ENCODE data around the gene DLX5.

DLX5 gene

DNA sequence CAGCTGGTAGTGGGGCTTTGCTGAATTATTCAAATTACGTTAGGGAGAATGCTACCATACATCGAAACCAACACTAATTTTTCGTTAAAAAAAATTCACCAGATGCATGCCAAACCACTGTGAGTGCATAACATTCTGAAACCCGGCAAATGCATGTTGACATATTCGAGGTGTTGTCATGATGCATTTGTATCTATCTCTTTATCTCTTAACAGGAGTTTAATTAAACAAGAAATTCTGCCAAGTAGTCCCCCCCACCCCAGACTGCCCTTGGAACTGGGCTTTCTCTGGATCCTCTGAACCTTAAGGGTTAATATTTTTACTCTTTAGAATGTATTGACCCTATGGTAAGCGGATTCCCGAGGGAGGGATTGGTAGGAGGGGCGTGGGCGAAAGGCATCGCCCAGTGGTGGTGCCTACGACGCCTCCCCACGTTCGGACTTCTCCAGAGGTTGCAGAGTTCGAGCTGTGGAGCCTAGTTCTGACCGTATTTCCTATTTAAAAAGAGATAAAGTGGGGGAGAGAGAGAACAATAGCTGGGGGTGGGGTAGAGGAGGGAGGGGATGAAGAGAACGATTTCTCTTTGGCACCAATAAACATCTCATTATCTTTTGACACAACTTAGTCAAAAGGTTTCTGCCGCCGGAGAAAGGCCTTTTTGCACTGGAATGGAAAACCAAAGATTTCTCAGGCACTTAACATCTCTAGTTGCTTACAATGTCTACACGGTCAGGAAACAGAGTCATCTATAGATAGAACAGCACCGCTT is 12.1 kb downstream of the DLX5 start:
- Histone ChIP-seq H3K9ac (ENCODE audit: low read length in 5 of 5) (no peak overlapping the region), H3K36me3 (ENCODE audit: control insufficient read depth in 5 of 5, insufficient read depth in 5 of 5, low read length in 5 of 5) (no peaks in the 10 kb centered on the region), H3K27ac (ENCODE audit: low read depth, low read length) (no peak overlapping the region), H3K4me3 (ENCODE audit: low read depth in 1 of 5, low read length in 5 of 5) (no peak overlapping the region), H3K27me3 (ENCODE audit: control insufficient read depth in 5 of 5, insufficient read depth in 4 of 5, low read length in 5 of 5) (peaks cover 59 to 100% (median 86%) of the 10 kb centered on the region in 5 donors), H3K9me3 (ENCODE audit: control insufficient read depth in 5 of 5, low read length in 5 of 5) (no peaks in the 10 kb centered on the region), H3K4me1 (ENCODE audit: control insufficient read depth in 5 of 5, insufficient read depth in 5 of 5, low read length in 5 of 5) (peaks cover 0 to 15% (median 14%) of the 10 kb centered on the region in 5 donors)

DNA sequence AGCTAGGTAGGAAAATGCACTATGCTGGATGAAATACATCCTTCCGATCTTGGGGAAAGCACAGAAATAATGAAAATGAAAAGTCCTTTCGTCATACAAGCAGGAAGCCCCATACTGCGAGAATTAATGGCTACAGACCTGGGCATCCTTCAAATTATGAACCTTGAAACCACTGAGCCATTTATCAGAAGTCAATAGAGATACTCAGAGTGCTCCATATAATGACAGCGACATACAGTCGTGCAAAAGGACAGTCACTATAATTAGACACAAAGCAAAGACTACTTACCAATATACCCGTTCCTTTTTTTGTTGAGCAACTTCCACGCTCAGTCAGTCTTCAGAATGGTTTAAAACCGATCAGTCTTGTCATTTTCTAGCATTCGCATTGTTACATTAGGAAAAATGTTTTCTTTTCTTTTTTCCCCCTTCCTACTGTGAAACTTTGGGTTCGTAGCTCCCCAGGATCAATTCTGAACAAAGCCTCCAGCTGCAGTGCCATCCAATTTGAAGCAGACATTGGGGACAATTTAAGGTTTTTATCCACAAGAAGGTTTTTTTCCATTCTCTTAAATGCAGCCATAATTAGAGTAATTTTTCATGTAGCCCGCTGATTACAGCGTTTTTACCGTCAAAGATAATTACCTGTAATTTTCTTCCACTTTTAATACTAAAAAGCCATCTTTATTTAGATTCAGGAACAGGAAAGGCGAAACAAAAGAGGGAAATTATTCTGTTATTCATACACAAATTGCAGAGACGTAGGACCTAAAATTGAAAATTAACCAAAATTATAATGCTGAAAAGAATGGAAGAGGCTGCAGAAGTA is 12.9 kb downstream of the DLX5 start:
- Histone ChIP-seq H3K4me1 (ENCODE audit: control insufficient read depth in 5 of 5, insufficient read depth in 5 of 5, low read length in 5 of 5) (peaks cover 0 to 12% (median 11%) of the 10 kb centered on the region in 5 donors), H3K27me3 (ENCODE audit: control insufficient read depth in 5 of 5, insufficient read depth in 4 of 5, low read length in 5 of 5) (peaks cover 54 to 100% (median 86%) of the 10 kb centered on the region in 5 donors), H3K9ac (ENCODE audit: low read length in 5 of 5) (no peak overlapping the region), H3K27ac (ENCODE audit: low read depth, low read length) (no peak overlapping the region), H3K4me3 (ENCODE audit: low read depth in 1 of 5, low read length in 5 of 5) (no peak overlapping the region), H3K36me3 (ENCODE audit: control insufficient read depth in 5 of 5, insufficient read depth in 5 of 5, low read length in 5 of 5) (no peaks in the 10 kb centered on the region), H3K9me3 (ENCODE audit: control insufficient read depth in 5 of 5, low read length in 5 of 5) (no peaks in the 10 kb centered on the region)

DNA sequence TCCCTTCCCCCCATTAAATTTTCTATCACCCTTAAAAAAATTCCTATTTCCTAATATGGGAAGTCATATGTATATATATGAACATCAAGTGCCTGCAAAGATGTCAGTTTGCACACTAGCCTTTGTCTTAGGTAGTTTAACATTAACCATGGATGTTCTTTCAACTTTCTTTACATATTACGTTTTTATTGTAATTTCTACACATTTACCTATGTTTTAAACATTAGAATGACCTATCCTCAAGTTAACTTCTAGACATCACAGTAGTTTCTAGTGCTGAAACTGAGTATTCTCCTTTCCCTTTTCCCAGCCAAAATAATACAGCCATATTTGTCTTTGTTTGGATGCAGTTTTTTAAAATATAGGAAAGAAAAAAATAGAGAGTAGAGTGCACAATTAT is 13.5 kb downstream of the DLX5 start:
- Histone ChIP-seq H3K36me3 (ENCODE audit: control insufficient read depth in 5 of 5, insufficient read depth in 5 of 5, low read length in 5 of 5) (no peaks in the 10 kb centered on the region), H3K4me1 (ENCODE audit: control insufficient read depth in 5 of 5, insufficient read depth in 5 of 5, low read length in 5 of 5) (peaks cover 0 to 10% (median 9%) of the 10 kb centered on the region in 5 donors), H3K9me3 (ENCODE audit: control insufficient read depth in 5 of 5, low read length in 5 of 5) (no peaks in the 10 kb centered on the region), H3K27me3 (ENCODE audit: control insufficient read depth in 5 of 5, insufficient read depth in 4 of 5, low read length in 5 of 5) (peaks cover 52 to 96% (median 83%) of the 10 kb centered on the region in 5 donors), H3K4me3 (ENCODE audit: low read depth in 1 of 5, low read length in 5 of 5) (no peak overlapping the region), H3K27ac (ENCODE audit: low read depth, low read length) (no peak overlapping the region), H3K9ac (ENCODE audit: low read length in 5 of 5) (no peak overlapping the region)

GRCh38 chr7:97009753-97010732 is 14.6 kb downstream of the DLX5 start:
- H3K27ac ChIP-seq (ENCODE audit: low read depth, low read length): no peak overlapping the region
- no peaks in the 10 kb centered on the region for H3K9me3 ChIP-seq (ENCODE audit: control insufficient read depth in 5 of 5, low read length in 5 of 5)
- H3K36me3 ChIP-seq (ENCODE audit: control insufficient read depth in 5 of 5, insufficient read depth in 5 of 5, low read length in 5 of 5): no peaks in the 10 kb centered on the region
- H3K4me3 ChIP-seq (ENCODE audit: low read depth in 1 of 5, low read length in 5 of 5): no peak overlapping the region
- peaks cover 0 to 19% (median 16%) of the 10 kb centered on the region in 5 donors for H3K4me1 ChIP-seq (ENCODE audit: control insufficient read depth in 5 of 5, insufficient read depth in 5 of 5, low read length in 5 of 5)
- no peak overlapping the region for H3K9ac ChIP-seq (ENCODE audit: low read length in 5 of 5)
- peaks cover 45 to 90% (median 74%) of the 10 kb centered on the region in 5 donors for H3K27me3 ChIP-seq (ENCODE audit: control insufficient read depth in 5 of 5, insufficient read depth in 4 of 5, low read length in 5 of 5)

DNA sequence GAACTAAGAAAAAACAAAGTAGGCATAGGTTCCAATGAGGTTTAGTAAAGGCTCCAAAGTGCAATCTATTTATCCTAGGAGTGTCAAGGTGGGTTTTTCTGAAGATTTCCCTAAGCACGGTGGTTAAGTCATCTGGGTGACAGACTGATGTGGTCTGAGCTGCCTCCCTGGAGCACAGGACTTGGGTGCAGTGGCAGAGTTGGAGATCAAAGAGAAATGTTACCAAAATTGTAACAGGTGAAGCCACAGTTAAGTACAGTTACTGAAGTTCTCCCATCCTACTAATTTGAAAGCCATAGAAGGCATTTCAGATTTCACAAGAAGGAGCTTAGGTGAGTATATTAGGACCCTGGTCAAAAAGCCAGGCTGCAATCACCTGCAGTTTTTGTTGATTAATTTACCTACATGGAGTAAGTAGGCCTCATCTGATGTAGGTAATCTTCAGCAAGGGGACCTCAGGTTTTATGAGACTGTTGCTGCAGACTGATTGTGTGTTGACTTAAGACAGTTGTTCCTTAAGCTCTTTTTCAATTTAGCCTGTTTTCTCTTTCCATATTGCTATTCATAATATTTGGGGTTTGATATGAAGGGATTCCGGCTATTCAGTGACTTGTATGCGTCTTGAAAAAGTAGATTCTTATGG is 16.2 kb downstream of the DLX5 start:
- peaks cover 54 to 90% (median 78%) of the 10 kb centered on the region in 5 donors for H3K27me3 ChIP-seq (ENCODE audit: control insufficient read depth in 5 of 5, insufficient read depth in 4 of 5, low read length in 5 of 5)
- peaks cover 0 to 28% (median 24%) of the 10 kb centered on the region in 5 donors for H3K4me1 ChIP-seq (ENCODE audit: control insufficient read depth in 5 of 5, insufficient read depth in 5 of 5, low read length in 5 of 5)
- no peaks in the 10 kb centered on the region for H3K9me3 ChIP-seq (ENCODE audit: control insufficient read depth in 5 of 5, low read length in 5 of 5)
- no peaks in the 10 kb centered on the region for H3K36me3 ChIP-seq (ENCODE audit: control insufficient read depth in 5 of 5, insufficient read depth in 5 of 5, low read length in 5 of 5)
- no peak overlapping the region for H3K27ac ChIP-seq (ENCODE audit: low read depth, low read length)
- no peak overlapping the region for H3K9ac ChIP-seq (ENCODE audit: low read length in 5 of 5)
- H3K4me3 ChIP-seq (ENCODE audit: low read depth in 1 of 5, low read length in 5 of 5): no peak overlapping the region

GRCh38 chr7:97007583-97007861 is 17.1 kb downstream of the DLX5 start:
- H3K9me3 ChIP-seq (ENCODE audit: control insufficient read depth in 5 of 5, low read length in 5 of 5): no peaks in the 10 kb centered on the region
- peaks cover 55 to 90% (median 80%) of the 10 kb centered on the region in 5 donors for H3K27me3 ChIP-seq (ENCODE audit: control insufficient read depth in 5 of 5, insufficient read depth in 4 of 5, low read length in 5 of 5)
- H3K4me1 ChIP-seq (ENCODE audit: control insufficient read depth in 5 of 5, insufficient read depth in 5 of 5, low read length in 5 of 5): peaks cover 0 to 28% (median 24%) of the 10 kb centered on the region in 5 donors
- H3K9ac ChIP-seq (ENCODE audit: low read length in 5 of 5): no peak overlapping the region
- no peak overlapping the region for H3K27ac ChIP-seq (ENCODE audit: low read depth, low read length)
- no peak overlapping the region for H3K4me3 ChIP-seq (ENCODE audit: low read depth in 1 of 5, low read length in 5 of 5)
- H3K36me3 ChIP-seq (ENCODE audit: control insufficient read depth in 5 of 5, insufficient read depth in 5 of 5, low read length in 5 of 5): no peaks in the 10 kb centered on the region

DNA sequence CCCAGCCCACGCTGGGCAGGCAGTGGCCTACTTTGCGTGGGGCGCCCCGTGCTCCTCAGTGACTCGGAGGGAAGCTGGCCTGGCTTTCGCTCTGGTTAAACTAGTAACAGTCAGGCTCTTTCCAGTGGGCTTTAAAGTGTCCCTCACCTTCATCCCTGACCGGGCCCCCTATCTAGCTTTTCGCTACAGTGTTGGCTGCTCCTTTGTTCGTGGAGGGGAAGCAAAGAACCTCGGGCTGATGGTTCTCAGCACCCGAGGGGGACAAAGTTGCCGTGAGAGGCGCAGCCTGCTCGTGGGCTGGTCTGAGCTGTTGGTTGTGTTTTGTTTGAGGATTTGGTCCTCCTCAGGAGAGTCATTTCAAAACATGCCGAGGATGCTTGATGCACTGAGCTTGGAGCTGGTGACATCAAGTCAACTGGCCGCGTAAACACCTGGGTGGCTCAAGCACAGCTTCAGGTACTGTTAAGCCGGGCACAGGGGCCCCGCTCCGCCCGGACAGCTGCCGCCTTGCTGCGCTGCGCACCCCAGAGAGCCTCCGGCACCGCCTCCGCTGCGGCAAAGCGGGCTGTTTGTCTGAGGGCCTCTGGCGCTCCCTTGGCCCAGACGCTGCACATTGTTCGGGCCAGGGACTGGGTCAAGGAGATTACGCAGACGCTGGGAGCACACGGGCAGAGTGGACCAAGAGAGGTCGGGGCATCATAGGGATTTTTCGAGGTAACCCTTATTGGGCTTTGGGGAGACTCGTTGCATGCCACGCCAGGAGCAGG is 17.6 kb downstream of the DLX5 start:
- Histone ChIP-seq H3K27me3 (ENCODE audit: control insufficient read depth in 5 of 5, insufficient read depth in 4 of 5, low read length in 5 of 5) (peaks cover 59 to 90% (median 80%) of the 10 kb centered on the region in 5 donors), H3K27ac (ENCODE audit: low read depth, low read length) (no peak overlapping the region), H3K4me3 (ENCODE audit: low read depth in 1 of 5, low read length in 5 of 5) (peak overlapping the region in 2 of 5 donors; percentile 31 to 40), H3K9ac (ENCODE audit: low read length in 5 of 5) (no peak overlapping the region), H3K36me3 (ENCODE audit: control insufficient read depth in 5 of 5, insufficient read depth in 5 of 5, low read length in 5 of 5) (no peaks in the 10 kb centered on the region), H3K9me3 (ENCODE audit: control insufficient read depth in 5 of 5, low read length in 5 of 5) (no peaks in the 10 kb centered on the region), H3K4me1 (ENCODE audit: control insufficient read depth in 5 of 5, insufficient read depth in 5 of 5, low read length in 5 of 5) (peaks cover 0 to 28% (median 24%) of the 10 kb centered on the region in 5 donors)

GRCh38 chr7:97006055-97006815 is 18.4 kb downstream of the DLX5 start:
- H3K27me3 ChIP-seq (ENCODE audit: control insufficient read depth in 5 of 5, insufficient read depth in 4 of 5, low read length in 5 of 5): peaks cover 51 to 90% (median 77%) of the 10 kb centered on the region in 5 donors
- H3K4me3 ChIP-seq (ENCODE audit: low read depth in 1 of 5, low read length in 5 of 5): peak overlapping the region in 4 of 5 donors; percentile 36 to 58 (median 54)
- no peak overlapping the region for H3K9ac ChIP-seq (ENCODE audit: low read length in 5 of 5)

More at GRCh38 chr7:97006055-97006815, 18.4 kb downstream of the DLX5 start:
- Histone ChIP-seq H3K9me3 (ENCODE audit: control insufficient read depth in 5 of 5, low read length in 5 of 5) (no peaks in the 10 kb centered on the region), H3K4me1 (ENCODE audit: control insufficient read depth in 5 of 5, insufficient read depth in 5 of 5, low read length in 5 of 5) (peaks cover 0 to 28% (median 24%) of the 10 kb centered on the region in 5 donors), H3K27ac (ENCODE audit: low read depth, low read length) (no peak overlapping the region), H3K36me3 (ENCODE audit: control insufficient read depth in 5 of 5, insufficient read depth in 5 of 5, low read length in 5 of 5) (no peaks in the 10 kb centered on the region)
